ENCODE results near the gene ABCA3.

Gene ABCA3

DNA sequence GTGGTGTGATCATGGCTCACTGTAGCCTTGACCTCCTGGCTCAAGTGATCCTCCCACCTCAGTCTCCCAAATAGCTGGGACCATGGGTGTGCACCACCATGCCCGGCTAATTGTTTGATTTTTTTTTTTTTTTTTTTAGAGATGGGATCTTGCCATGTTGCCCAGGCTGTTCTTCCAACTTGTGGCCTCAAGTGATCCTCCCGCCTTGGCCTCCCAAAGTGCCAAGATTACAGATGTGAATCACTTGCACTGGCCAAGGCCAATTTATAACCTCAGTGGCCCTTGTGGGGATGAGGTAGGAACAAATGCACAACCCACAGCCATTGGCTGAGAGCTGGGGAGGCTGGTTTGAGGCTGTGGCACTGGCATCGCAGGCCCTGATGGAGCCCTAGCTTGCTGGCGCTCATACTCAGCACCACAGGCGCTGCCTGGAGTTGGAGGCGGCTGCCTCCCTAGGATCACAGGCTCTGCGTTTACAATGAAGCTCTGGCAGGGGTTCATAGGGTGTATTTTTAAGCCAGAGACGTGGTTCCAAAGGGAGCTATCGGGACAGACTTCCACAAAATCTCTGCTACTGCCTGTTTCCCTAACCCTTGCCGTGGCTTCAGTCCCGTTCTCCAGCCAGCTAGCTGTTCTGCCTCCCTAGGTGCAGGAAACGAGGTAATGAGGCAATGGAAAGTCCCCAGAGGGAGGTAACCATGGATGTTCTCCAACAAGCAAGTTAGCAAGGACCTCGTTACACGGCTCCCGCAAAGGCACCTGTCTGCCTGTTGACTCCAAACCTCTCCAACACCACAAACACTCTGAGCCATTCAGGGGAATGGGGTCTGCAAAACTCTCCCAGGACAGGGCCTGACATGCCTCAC, 2.9 kb downstream of the ABCA3 start:
- TF ChIP-seq, protein P1, sequence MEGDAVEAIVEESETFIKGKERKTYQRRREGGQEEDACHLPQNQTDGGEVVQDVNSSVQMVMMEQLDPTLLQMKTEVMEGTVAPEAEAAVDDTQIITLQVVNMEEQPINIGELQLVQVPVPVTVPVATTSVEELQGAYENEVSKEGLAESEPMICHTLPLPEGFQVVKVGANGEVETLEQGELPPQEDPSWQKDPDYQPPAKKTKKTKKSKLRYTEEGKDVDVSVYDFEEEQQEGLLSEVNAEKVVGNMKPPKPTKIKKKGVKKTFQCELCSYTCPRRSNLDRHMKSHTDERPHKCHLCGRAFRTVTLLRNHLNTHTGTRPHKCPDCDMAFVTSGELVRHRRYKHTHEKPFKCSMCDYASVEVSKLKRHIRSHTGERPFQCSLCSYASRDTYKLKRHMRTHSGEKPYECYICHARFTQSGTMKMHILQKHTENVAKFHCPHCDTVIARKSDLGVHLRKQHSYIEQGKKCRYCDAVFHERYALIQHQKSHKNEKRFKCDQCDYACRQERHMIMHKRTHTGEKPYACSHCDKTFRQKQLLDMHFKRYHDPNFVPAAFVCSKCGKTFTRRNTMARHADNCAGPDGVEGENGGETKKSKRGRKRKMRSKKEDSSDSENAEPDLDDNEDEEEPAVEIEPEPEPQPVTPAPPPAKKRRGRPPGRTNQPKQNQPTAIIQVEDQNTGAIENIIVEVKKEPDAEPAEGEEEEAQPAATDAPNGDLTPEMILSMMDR (IDR thresholded peaks at IDR 0.05; ENCODE audit: low read depth, low read length, missing control alignments): no peak
- no peak for DNase-seq (ENCODE audit: extremely low read depth, low read depth)
- no peak overlapping the region for H3K4me3 ChIP-seq (replicated peaks; ENCODE audit: low read depth, low read length)

DNA sequence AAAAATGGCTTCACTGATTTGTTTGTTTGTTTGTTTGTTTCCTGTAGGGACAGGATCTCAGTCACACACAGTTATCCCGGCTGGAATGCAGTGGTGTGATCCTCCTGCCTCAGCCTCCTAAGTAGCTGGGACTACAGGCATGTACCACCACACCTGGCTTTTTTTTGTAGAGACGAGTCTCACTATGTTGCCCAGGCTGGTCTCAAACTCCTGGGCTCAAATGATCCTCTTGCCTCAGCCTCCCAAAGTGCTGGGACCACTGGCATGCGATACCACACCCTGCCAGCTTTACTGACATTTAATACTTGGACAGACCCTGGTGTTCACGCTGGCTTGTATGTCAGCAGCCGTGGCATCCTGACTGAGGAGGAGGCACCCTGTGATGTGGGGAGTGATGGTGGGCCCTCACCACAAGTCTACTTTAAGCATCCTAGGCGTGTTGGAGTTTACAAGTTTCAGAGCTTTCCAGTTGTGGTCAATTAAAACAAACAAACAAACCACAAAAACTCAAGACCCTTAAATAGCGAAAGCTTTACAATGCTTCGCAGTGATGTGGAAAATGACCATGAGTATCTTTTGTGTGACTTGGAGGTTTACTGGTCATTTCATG, 5.1 kb downstream of the ABCA3 start:
- TF ChIP-seq, protein P1 (IDR thresholded peaks at IDR 0.05; ENCODE audit: low read depth, low read length, missing control alignments): no peak
- DNase-seq (ENCODE audit: extremely low read depth, low read depth): no peak
- no peak overlapping the region for H3K4me3 ChIP-seq (replicated peaks; ENCODE audit: low read depth, low read length)

DNA sequence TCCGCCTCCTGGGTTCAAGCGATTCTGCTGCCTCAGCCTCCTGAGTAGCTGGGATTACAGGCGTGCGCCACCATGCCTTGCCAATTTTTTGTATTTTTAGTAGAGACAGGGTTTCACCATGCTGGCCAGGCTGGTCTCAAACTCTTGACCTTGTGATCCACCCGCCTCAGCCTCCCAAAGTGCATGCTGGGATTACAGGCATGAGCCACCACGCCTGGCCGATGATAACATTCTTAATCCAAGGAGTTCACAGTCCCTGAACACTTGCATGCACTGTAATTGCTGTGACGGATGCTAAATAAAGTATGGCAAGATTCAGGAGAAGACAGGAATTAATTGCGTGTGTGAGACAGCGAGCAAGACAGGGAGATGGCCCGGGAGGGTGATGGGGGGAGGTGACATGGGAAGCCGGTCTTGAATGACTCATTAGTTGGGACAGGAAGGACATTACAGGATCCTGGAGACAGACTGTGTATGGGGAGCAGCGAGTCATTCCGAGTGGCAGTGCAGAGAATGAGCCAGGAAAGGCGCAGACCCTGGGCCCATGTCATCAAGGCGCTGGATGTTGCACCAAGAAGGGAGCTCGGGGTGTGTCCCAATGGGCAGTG, 6.7 kb downstream of the ABCA3 start:
- no peak for DNase-seq (ENCODE audit: extremely low read depth, low read depth)
- TF ChIP-seq, protein P1 (IDR thresholded peaks at IDR 0.05; ENCODE audit: low read depth, low read length, missing control alignments): no peak
- H3K4me3 ChIP-seq (replicated peaks; ENCODE audit: low read depth, low read length): no peak overlapping the region

DNA sequence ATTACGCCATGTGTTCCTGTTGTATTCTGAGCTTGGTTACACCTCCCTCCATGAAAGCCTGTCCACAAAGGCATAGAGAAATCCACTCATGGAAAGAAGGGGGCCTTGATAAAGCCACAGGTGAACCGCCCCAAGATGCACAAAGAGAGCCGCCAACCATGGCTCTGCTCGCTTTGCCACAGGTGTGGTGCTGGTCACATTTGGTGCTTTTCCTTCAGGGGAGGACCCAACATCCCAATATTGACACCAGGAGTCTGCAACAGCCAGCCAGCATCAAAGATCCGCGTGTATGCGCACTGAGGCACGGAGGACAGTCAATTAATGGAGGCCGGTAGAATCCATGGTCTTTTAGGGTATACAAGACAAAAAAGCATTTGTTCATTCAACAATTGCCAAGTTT, 7.3 kb downstream of the ABCA3 start:
- DNase-seq (ENCODE audit: extremely low read depth, low read depth): no peak
- H3K4me3 ChIP-seq (replicated peaks; ENCODE audit: low read depth, low read length): no peak overlapping the region
- TF ChIP-seq, protein P1 (IDR thresholded peaks at IDR 0.05; ENCODE audit: low read depth, low read length, missing control alignments): no peak

DNA sequence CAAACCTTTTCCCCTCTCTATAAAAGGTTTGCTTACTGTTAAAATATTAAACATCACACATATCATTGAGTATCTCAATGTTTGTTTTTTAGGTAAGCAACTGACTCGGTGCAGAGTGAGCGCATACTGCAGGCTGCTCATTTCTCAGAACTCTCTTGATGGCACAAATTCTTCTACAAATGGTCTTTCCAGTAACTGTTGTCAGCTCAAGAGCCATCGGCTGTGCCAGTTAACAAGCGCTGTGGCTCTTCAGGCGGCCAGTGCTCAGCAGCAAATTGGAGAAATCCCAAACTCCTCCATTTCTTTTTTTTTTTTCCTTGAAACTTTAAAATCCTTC, 8.6 kb downstream of the ABCA3 start:
- no peak overlapping the region for H3K4me3 ChIP-seq (replicated peaks; ENCODE audit: low read depth, low read length)
- TF ChIP-seq, protein P1 (IDR thresholded peaks at IDR 0.05; ENCODE audit: low read depth, low read length, missing control alignments): no peak

DNA sequence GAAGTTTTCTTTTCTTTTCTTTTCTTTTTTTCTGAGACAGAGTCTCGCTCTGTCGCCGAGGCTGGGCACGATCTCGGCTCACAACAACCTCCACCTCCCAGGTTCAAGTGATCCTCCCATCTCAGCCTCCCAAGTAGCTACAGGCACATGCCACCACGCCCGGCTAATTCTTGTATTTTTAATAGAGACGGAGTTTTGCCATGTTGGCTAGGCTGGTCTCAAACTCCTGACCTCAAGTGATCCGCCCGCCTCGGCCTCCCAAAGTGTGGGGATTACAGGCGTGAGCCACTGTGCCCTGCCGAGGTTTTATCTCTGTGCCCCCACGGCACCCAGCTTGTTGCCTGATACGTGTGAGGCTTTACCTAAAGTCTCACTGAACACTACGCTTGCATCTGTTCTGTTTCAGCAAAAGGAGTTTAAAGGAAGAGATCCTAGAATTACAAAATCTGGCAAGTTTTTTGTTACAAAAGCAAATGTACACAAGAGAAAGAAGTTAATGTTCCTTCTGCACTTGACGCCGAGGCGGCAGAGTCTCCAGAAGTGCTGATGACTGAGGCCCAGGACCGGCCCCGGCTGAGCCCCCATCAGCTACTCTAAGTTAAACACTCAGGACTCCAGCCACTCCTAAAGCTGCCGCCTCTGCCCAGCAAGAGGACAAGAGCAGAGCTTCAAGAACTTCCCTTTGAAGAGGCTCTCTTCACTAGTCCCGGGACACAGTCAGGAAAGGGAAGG, 9.2 kb downstream of the ABCA3 start:
- TF ChIP-seq, protein P1 (IDR thresholded peaks at IDR 0.05; ENCODE audit: low read depth, low read length, missing control alignments): no peak
- DNase-seq (ENCODE audit: extremely low read depth, low read depth): no peak
- no peak overlapping the region for H3K4me3 ChIP-seq (replicated peaks; ENCODE audit: low read depth, low read length)

More for the DNA sequence above, 8.6 kb downstream of the ABCA3 start:
- no peak for DNase-seq (ENCODE audit: extremely low read depth, low read depth)

All from HFF-Myc (cell line).